NT2/D1 (cell line): Measurements from ENCODE around the gene TLE1.

Source experiments
- YY1 ChIP-seq: IDR thresholded peaks from 2 replicates; pipeline ENCODE4 v1.6.1; 2011; ENCODE audit not compliant: insufficient read length, insufficient read depth
- ZNF274 ChIP-seq: IDR thresholded peaks from 2 replicates; pipeline ENCODE4 v1.6.1; 2011; ENCODE audit warnings: mild to moderate bottlenecking, low read depth, low read length

DNA sequence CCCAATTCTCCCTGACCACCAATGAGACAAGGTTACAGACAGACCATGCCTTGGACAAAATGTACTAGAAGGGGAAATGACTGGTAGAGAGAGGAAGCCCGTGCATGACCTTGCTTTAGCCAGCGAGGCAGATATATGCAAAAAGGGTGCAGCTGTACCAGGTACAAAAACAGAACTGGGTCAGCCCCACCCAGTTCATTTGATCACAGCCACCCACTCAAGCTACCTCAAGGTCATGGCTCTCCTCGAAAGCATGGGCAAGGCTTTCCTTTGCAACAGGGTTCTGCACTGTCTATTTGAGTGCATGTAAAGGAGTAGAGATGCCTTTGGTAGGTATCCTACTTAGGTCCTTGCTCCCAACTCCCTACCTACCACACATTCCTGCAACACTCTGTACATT, 33.3 kb downstream of the TLE1 start:
- TF ChIP-seq YY1 (no peak), ZNF274 (no peak)
